Measurements from ENCODE around the gene PGP.

PGP gene

GRCh38 chr16:2200313-2200712, 14.3 kb downstream of the PGP start:
- TF ChIP-seq CTCF (conservative IDR thresholded peaks at IDR 0.05; ENCODE audit: low read depth, low read length), result no peak
- no peaks in the 10 kb centered on the region for H3K79me2 ChIP-seq (ENCODE audit: insufficient read depth, low read depth)
- H3K36me3 ChIP-seq (ENCODE audit: insufficient read depth), result no peaks in the 10 kb centered on the region
- no peaks in the 10 kb centered on the region for H4K20me1 ChIP-seq (ENCODE audit: insufficient read depth)
- no peak overlapping the region for H3K27ac ChIP-seq
- no peak overlapping the region for H2AFZ ChIP-seq (ENCODE audit: low read depth)
- H3K27me3 ChIP-seq (ENCODE audit: insufficient read depth, low read depth), result peaks cover 56% of the 10 kb centered on the region
- peaks cover 6% of the 10 kb centered on the region for H3K4me1 ChIP-seq (ENCODE audit: low read depth, poor library complexity, severe bottlenecking)
- no peak overlapping the region for H3K4me3 ChIP-seq (IDR thresholded peaks at IDR 0.05; ENCODE audit: insufficient read depth, low read depth, low read length)
- H3K4me2 ChIP-seq, result no peak overlapping the region
- H3K9ac ChIP-seq, result no peak overlapping the region

GRCh38 chr16:2199621-2200139, 15.0 kb downstream of the PGP start:
- Histone ChIP-seq H3K27ac (no peak overlapping the region), H3K27me3 (ENCODE audit: insufficient read depth, low read depth) (peaks cover 63% of the 10 kb centered on the region), H3K9ac (no peak overlapping the region)

GRCh38 chr16:2199095-2199494, 15.5 kb downstream of the PGP start:
- H3K27ac ChIP-seq, result no peak overlapping the region
- peaks cover 69% of the 10 kb centered on the region for H3K27me3 ChIP-seq (ENCODE audit: insufficient read depth, low read depth)
- TF ChIP-seq CTCF (conservative IDR thresholded peaks at IDR 0.05; ENCODE audit: low read depth, low read length), result no peak
- H3K4me3 ChIP-seq (IDR thresholded peaks at IDR 0.05; ENCODE audit: insufficient read depth, low read depth, low read length), result no peak overlapping the region
- H3K4me2 ChIP-seq, result no peak overlapping the region
- no peaks in the 10 kb centered on the region for H4K20me1 ChIP-seq (ENCODE audit: insufficient read depth)
- H3K4me1 ChIP-seq (ENCODE audit: low read depth, poor library complexity, severe bottlenecking), result no peaks in the 10 kb centered on the region
- no peaks in the 10 kb centered on the region for H3K79me2 ChIP-seq (ENCODE audit: insufficient read depth, low read depth)
- H3K36me3 ChIP-seq (ENCODE audit: insufficient read depth), result no peaks in the 10 kb centered on the region
- H2AFZ ChIP-seq (ENCODE audit: low read depth), result no peak overlapping the region
- no peak overlapping the region for H3K9ac ChIP-seq

More at GRCh38 chr16:2199621-2200139, 15.0 kb downstream of the PGP start:
- Histone ChIP-seq H2AFZ (ENCODE audit: low read depth) (no peak overlapping the region), H4K20me1 (ENCODE audit: insufficient read depth) (no peaks in the 10 kb centered on the region), H3K4me1 (ENCODE audit: low read depth, poor library complexity, severe bottlenecking) (peaks cover 4% of the 10 kb centered on the region), H3K4me3 (IDR thresholded peaks at IDR 0.05; ENCODE audit: insufficient read depth, low read depth, low read length) (no peak overlapping the region), H3K4me2 (no peak overlapping the region), H3K36me3 (ENCODE audit: insufficient read depth) (no peaks in the 10 kb centered on the region), H3K79me2 (ENCODE audit: insufficient read depth, low read depth) (no peaks in the 10 kb centered on the region)
- TF ChIP-seq CTCF (conservative IDR thresholded peaks at IDR 0.05; ENCODE audit: low read depth, low read length), result no peak

- TF ChIP-seq CTCF (conservative IDR thresholded peaks at IDR 0.05; ENCODE audit: low read depth, low read length), result no peak
- Histone ChIP-seq H3K27ac (no peak overlapping the region), H2AFZ (ENCODE audit: low read depth) (no peak overlapping the region), H3K79me2 (ENCODE audit: insufficient read depth, low read depth) (no peaks in the 10 kb centered on the region), H3K27me3 (ENCODE audit: insufficient read depth, low read depth) (peaks cover 77% of the 10 kb centered on the region), H4K20me1 (ENCODE audit: insufficient read depth) (no peaks in the 10 kb centered on the region), H3K4me1 (ENCODE audit: low read depth, poor library complexity, severe bottlenecking) (no peaks in the 10 kb centered on the region), H3K9ac (no peak overlapping the region), H3K4me2 (no peak overlapping the region), H3K36me3 (ENCODE audit: insufficient read depth) (no peaks in the 10 kb centered on the region), H3K4me3 (IDR thresholded peaks at IDR 0.05; ENCODE audit: insufficient read depth, low read depth, low read length) (no peak overlapping the region)
Observed at GRCh38 chr16:2198283-2198682, 16.4 kb downstream of the PGP start.
